Astrocyte (in vitro differentiated cells and primary cell): Measurements from ENCODE around the gene ENTPD7. TPM values are rescaled to one million over a fixed set of nuclear protein-coding genes. Genes with fewer than 3 reads are reported as not detected.

ENCODE experiments used
- DNase-seq: peaks from one replicate; pipeline ENCODE4 v3.0.0-alpha.2; 2010; ENCODE audit warnings: low read depth
- FAIRE-seq: peaks from 2 replicates; lab custom pipeline; 2011; peaks lifted over from hg19 to GRCh38; lab: Jason Lieb, UNC
- H2AFZ ChIP-seq: 2 replicates; pipeline ENCODE4 v1.6.0; 2012; ENCODE audit warnings: low read depth, low read length, inconsistent platforms
- H3K27ac ChIP-seq: 2 replicates; pipeline ENCODE4 v1.5.1; 2011; ENCODE audit warnings: low read depth, low read length, inconsistent platforms
- H3K27me3 ChIP-seq: 2 replicates; pipeline ENCODE4 v1.6.0; 2011; ENCODE audit warnings: low read length, inconsistent platforms; ENCODE audit not compliant: insufficient read depth
- H3K36me3 ChIP-seq: 2 replicates; pipeline ENCODE4 v1.5.1; 2011; ENCODE audit warnings: low read length, inconsistent platforms; ENCODE audit not compliant: insufficient read depth
- H3K4me1 ChIP-seq: 2 replicates; pipeline ENCODE4 v1.5.1; 2011; ENCODE audit warnings: low read length, inconsistent platforms; ENCODE audit not compliant: insufficient read depth
- H3K4me2 ChIP-seq: 2 replicates; pipeline ENCODE4 v1.6.0; 2012; ENCODE audit warnings: low read length, inconsistent platforms
- H3K4me3 ChIP-seq: 2 replicates; pipeline ENCODE4 v1.5.1; 2011; ENCODE audit warnings: low read depth, mild to moderate bottlenecking, low read length, inconsistent platforms; ENCODE audit not compliant: insufficient read depth
- H3K79me2 ChIP-seq: 2 replicates; pipeline ENCODE4 v1.6.0; 2012; ENCODE audit warnings: mild to moderate bottlenecking, low read length, inconsistent platforms; ENCODE audit not compliant: insufficient read depth
- H3K9ac ChIP-seq: 2 replicates; pipeline ENCODE4 v1.6.0; 2012; ENCODE audit warnings: mild to moderate bottlenecking, low read length, inconsistent platforms
- H3K9me3 ChIP-seq: 2 replicates; pipeline ENCODE4 v1.5.1; 2012; ENCODE audit warnings: low read depth, mild to moderate bottlenecking, low read length, inconsistent platforms; ENCODE audit not compliant: insufficient read depth
- H4K20me1 ChIP-seq: 2 replicates; pipeline ENCODE4 v1.6.0; 2012; ENCODE audit warnings: low read length, inconsistent platforms; ENCODE audit not compliant: insufficient read depth
- H3K27ac Mint-ChIP-seq: one replicate; pipeline ENCODE4 v1.8.0; 2021; ENCODE audit warnings: mild to moderate bottlenecking, mixed read lengths; ENCODE audit not compliant: unreplicated experiment
- H3K27me3 Mint-ChIP-seq: one replicate; pipeline ENCODE4 v1.8.0; 2021; ENCODE audit warnings: low read depth, mixed read lengths; ENCODE audit not compliant: unreplicated experiment
- H3K36me3 Mint-ChIP-seq: one replicate; pipeline ENCODE4 v1.8.0; 2021; ENCODE audit warnings: low read depth, mixed read lengths; ENCODE audit not compliant: unreplicated experiment
- H3K4me1 Mint-ChIP-seq: one replicate; pipeline ENCODE4 v1.8.0; 2021; ENCODE audit warnings: low read depth, mixed read lengths; ENCODE audit not compliant: unreplicated experiment
- H3K4me3 Mint-ChIP-seq: one replicate; pipeline ENCODE4 v1.8.0; 2021; ENCODE audit warnings: mild to moderate bottlenecking, moderate library complexity, mixed read lengths; ENCODE audit not compliant: unreplicated experiment
- H3K9me3 Mint-ChIP-seq: one replicate; pipeline ENCODE4 v1.8.0; 2021; ENCODE audit warnings: mild to moderate bottlenecking, mixed read lengths; ENCODE audit not compliant: unreplicated experiment
- EZH2 ChIP-seq: IDR thresholded peaks from 2 replicates; pipeline ENCODE4 v1.6.1; 2012; ENCODE audit warnings: mild to moderate bottlenecking, low read length, inconsistent platforms; ENCODE audit not compliant: insufficient read depth
- total RNA-seq: library from RNA; stranded (reverse); gene quantifications from 2 replicates; pipeline ENCODE4 v1.2.1, GENCODE V29; 2021
- TF ChIP-seq, protein P1 (sequence below): IDR thresholded peaks from 2 replicates; pipeline ENCODE4 v1.5.1; 2011; ENCODE audit warnings: low read depth, mild to moderate bottlenecking, inconsistent platforms, low read length, moderate library complexity; ENCODE audit not compliant: insufficient read depth

Gene ENTPD7
- total RNA-seq, 1 donor from 2014 or later = 21.6 TPM

- FAIRE-seq = no peak
- H3K27ac Mint-ChIP-seq = no peak overlapping the region
- no peak overlapping the region for H3K4me3 Mint-ChIP-seq
- peaks cover 2% of the 10 kb centered on the region for H3K27me3 ChIP-seq
- H3K4me3 ChIP-seq = no peak overlapping the region
- no peaks in the 10 kb centered on the region for H3K36me3 Mint-ChIP-seq
- peaks cover 1% of the 10 kb centered on the region for H3K27me3 Mint-ChIP-seq
- H3K9me3 ChIP-seq = no peaks in the 10 kb centered on the region
- no peaks in the 10 kb centered on the region for H3K4me1 ChIP-seq
- DNase-seq = no peak
- no peaks in the 10 kb centered on the region for H3K36me3 ChIP-seq
- H3K9me3 Mint-ChIP-seq = no peaks in the 10 kb centered on the region
- H3K4me2 ChIP-seq = no peak overlapping the region
- H3K9ac ChIP-seq = no peak overlapping the region
- no peak overlapping the region for H3K27ac ChIP-seq
- H4K20me1 ChIP-seq = no peaks in the 10 kb centered on the region
- H3K79me2 ChIP-seq = no peaks in the 10 kb centered on the region
- no peak overlapping the region for H2AFZ ChIP-seq
- no peak for TF ChIP-seq EZH2
- TF ChIP-seq, protein P1, sequence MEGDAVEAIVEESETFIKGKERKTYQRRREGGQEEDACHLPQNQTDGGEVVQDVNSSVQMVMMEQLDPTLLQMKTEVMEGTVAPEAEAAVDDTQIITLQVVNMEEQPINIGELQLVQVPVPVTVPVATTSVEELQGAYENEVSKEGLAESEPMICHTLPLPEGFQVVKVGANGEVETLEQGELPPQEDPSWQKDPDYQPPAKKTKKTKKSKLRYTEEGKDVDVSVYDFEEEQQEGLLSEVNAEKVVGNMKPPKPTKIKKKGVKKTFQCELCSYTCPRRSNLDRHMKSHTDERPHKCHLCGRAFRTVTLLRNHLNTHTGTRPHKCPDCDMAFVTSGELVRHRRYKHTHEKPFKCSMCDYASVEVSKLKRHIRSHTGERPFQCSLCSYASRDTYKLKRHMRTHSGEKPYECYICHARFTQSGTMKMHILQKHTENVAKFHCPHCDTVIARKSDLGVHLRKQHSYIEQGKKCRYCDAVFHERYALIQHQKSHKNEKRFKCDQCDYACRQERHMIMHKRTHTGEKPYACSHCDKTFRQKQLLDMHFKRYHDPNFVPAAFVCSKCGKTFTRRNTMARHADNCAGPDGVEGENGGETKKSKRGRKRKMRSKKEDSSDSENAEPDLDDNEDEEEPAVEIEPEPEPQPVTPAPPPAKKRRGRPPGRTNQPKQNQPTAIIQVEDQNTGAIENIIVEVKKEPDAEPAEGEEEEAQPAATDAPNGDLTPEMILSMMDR = no peak
- peaks cover 4% of the 10 kb centered on the region for H3K4me1 Mint-ChIP-seq
These were observed 30.2 kb upstream of the ENTPD7 start for GRCh38 chr10:99628923-99629624.

DNA sequence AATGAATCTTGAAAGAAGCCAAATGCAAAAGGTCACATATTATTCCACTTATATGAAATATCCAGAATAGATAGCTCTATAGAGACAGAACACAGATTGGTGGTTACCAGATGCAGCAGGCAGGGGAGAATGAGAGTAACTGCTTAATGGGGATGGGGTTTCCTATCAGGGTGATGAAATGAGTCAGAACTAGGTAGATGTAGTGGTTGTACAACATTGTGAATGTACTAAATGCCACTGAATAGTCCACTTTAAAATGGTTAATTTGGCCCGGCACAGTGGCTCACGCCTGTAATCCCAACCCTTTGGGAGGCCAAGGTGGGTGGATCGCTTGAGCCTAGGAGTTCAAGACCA, 29.7 kb upstream of the ENTPD7 start:
- TF ChIP-seq, protein P1 = no peak
- no peak for TF ChIP-seq EZH2

DNA sequence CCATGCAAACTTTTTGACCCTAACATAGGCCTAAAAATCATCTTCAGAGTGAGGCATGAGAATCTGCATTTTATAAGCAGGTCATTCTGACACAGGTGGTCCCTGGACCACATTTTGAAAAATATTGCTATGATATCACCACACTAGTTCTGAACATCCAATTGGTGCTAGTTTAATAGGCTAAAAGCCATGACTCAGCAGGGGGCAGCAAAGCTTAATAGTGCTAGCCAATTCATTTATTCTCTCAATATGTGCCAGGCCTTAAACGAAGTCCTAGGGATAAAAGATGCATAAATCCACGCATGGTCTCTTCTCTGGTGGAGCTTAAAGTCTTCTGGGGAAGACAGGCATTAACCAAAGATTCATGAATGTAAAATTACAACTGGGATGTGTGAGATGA, 28.9 kb upstream of the ENTPD7 start:
- Mint-ChIP-seq H3K4me3 (no peak overlapping the region), H3K9me3 (no peaks in the 10 kb centered on the region), H3K4me1 (peaks cover 4% of the 10 kb centered on the region), H3K27me3 (peaks cover 7% of the 10 kb centered on the region), H3K27ac (no peak overlapping the region), H3K36me3 (no peaks in the 10 kb centered on the region)
- Histone ChIP-seq H3K9me3 (no peaks in the 10 kb centered on the region), H2AFZ (no peak overlapping the region), H4K20me1 (no peaks in the 10 kb centered on the region), H3K79me2 (no peaks in the 10 kb centered on the region), H3K4me2 (no peak overlapping the region), H3K27ac (no peak overlapping the region), H3K36me3 (no peaks in the 10 kb centered on the region), H3K9ac (no peak overlapping the region), H3K4me1 (no peaks in the 10 kb centered on the region), H3K27me3 (peaks cover 2% of the 10 kb centered on the region), H3K4me3 (no peak overlapping the region)
- peak; percentile 42 for DNase-seq
- peak; percentile 29 for FAIRE-seq
- TF ChIP-seq EZH2 = no peak
- TF ChIP-seq, protein P1 = peak; percentile 27

More for the DNA sequence above, 29.7 kb upstream of the ENTPD7 start:
- Histone ChIP-seq H3K4me3 (no peak overlapping the region), H3K36me3 (no peaks in the 10 kb centered on the region), H3K9me3 (no peaks in the 10 kb centered on the region), H3K79me2 (no peaks in the 10 kb centered on the region), H3K4me1 (no peaks in the 10 kb centered on the region), H3K27me3 (peaks cover 2% of the 10 kb centered on the region), H3K4me2 (no peak overlapping the region), H3K9ac (no peak overlapping the region), H2AFZ (no peak overlapping the region), H4K20me1 (no peaks in the 10 kb centered on the region), H3K27ac (no peak overlapping the region)
- Mint-ChIP-seq H3K36me3 (no peaks in the 10 kb centered on the region), H3K27me3 (peaks cover 6% of the 10 kb centered on the region), H3K4me3 (no peak overlapping the region), H3K27ac (no peak overlapping the region), H3K9me3 (no peaks in the 10 kb centered on the region), H3K4me1 (peaks cover 4% of the 10 kb centered on the region)
- FAIRE-seq (no peak), DNase-seq (no peak)
